ENCODE results near the gene NAV3.

- no peak for TF ChIP-seq CTCF (IDR thresholded peaks at IDR 0.05)
- TF ChIP-seq EP300 (IDR thresholded peaks at IDR 0.05), result no peak
These were observed 117.1 kb downstream of the NAV3 start for GRCh38 chr12:77947746-77948145.
